MM.1S (cell line): ENCODE data around the gene IBTK.

Experiments
- DNase-seq: peaks from one replicate; pipeline ENCODE4 v3.0.0-alpha.2; 2015
- H2AFZ ChIP-seq: fragments of 300-600 bp; sonication (generic); 2 replicates; pipeline ENCODE4 v1.6.0; 2016; ENCODE audit warnings: antibody characterized with exemption, low read length
- H3F3A ChIP-seq: fragments of 300-600 bp; sonication (generic); 2 replicates; pipeline ENCODE4 v1.6.1; 2016; ENCODE audit warnings: mild to moderate bottlenecking, antibody characterized with exemption, low read length, moderate library complexity, mixed read lengths; ENCODE audit not compliant: insufficient read depth
- H3K27ac ChIP-seq: fragments of 300-600 bp; sonication (generic); 2 replicates; pipeline ENCODE4 v1.5.1; 2016; ENCODE audit warnings: mild to moderate bottlenecking, low read length
- H3K27me3 ChIP-seq: fragments of 300-600 bp; sonication (generic); replicated peaks from 2 replicates; pipeline ENCODE4 v1.6.0; 2016; ENCODE audit warnings: low read length; ENCODE audit not compliant: insufficient read depth
- H3K36me3 ChIP-seq: fragments of 300-600 bp; sonication (generic); replicated peaks from 2 replicates; pipeline ENCODE4 v1.6.1; 2016; ENCODE audit warnings: mild to moderate bottlenecking, low read length, mixed read lengths; ENCODE audit not compliant: insufficient read depth
- H3K4me1 ChIP-seq: fragments of 300-600 bp; sonication (generic); 2 replicates; pipeline ENCODE4 v1.6.1; 2016; ENCODE audit warnings: low read length, mixed read lengths
- H3K4me2 ChIP-seq: fragments of 300-600 bp; sonication (generic); 2 replicates; pipeline ENCODE4 v1.6.0; 2016; ENCODE audit warnings: low read depth, low read length
- H3K4me3 ChIP-seq: fragments of 300-600 bp; sonication (generic); 2 replicates; pipeline ENCODE4 v1.5.1; 2016; ENCODE audit warnings: low read length, mixed read lengths
- H3K79me2 ChIP-seq: fragments of 300-600 bp; sonication (generic); 2 replicates; pipeline ENCODE4 v1.6.1; 2016; ENCODE audit warnings: mixed run types, low read length, mixed read lengths
- H3K9ac ChIP-seq: fragments of 300-600 bp; sonication (generic); 2 replicates; pipeline ENCODE4 v1.6.1; 2016; ENCODE audit warnings: low read length, mixed read lengths
- H3K9me2 ChIP-seq: fragments of 300-600 bp; sonication (generic); replicated peaks from 2 replicates; pipeline ENCODE4 v1.6.1; 2016; ENCODE audit warnings: mild to moderate bottlenecking, low read length, mixed read lengths; ENCODE audit not compliant: insufficient read depth
- H3K9me3 ChIP-seq: fragments of 300-600 bp; sonication (generic); replicated peaks from 2 replicates; pipeline ENCODE4 v1.6.1; 2016; ENCODE audit warnings: mild to moderate bottlenecking, low read length, mixed read lengths; ENCODE audit not compliant: insufficient read depth
- H4K20me1 ChIP-seq: fragments of 300-600 bp; sonication (generic); 2 replicates; pipeline ENCODE4 v1.6.1; 2016; ENCODE audit warnings: mild to moderate bottlenecking, low read length, moderate library complexity, mixed read lengths; ENCODE audit not compliant: insufficient read depth
- CTCF ChIP-seq: fragments of 300-600 bp; sonication (generic); IDR thresholded peaks from 2 replicates; pipeline ENCODE4 v1.5.1; 2016; ENCODE audit warnings: antibody characterized with exemption, low read length, mixed read lengths
- EZH2 ChIP-seq: fragments of 300-600 bp; sonication (generic); optimal IDR thresholded peaks from 2 replicates; pipeline ENCODE3; 2017; ENCODE audit warnings: low read depth, mild to moderate bottlenecking, antibody characterized with exemption, low read length, mixed read lengths
- EZH2phosphoT487 ChIP-seq: fragments of 300-600 bp; sonication (generic); IDR thresholded peaks from 2 replicates; pipeline ENCODE4 v1.6.1; 2018; ENCODE audit warnings: antibody characterized with exemption, low read length

Gene IBTK

GRCh38 chr6:82143041-82143481, 104.5 kb downstream of the IBTK start:
- Histone ChIP-seq H3K4me1 (peaks cover 24% of the 10 kb centered on the region), H4K20me1 (no peaks in the 10 kb centered on the region), H3K27ac (peak overlapping the region; percentile 54; the same call in 1 of the 2 replicates), H3K9me2 (no peaks in the 10 kb centered on the region), H2AFZ (peak overlapping the region; percentile 40; the same call in 1 of the 2 replicates), H3K36me3 (no peaks in the 10 kb centered on the region), H3K9me3 (no peaks in the 10 kb centered on the region), H3K4me3 (no peak overlapping the region), H3K9ac (no peak overlapping the region), H3K79me2 (no peaks in the 10 kb centered on the region), H3F3A (peaks cover 5% of the 10 kb centered on the region), H3K27me3 (no peaks in the 10 kb centered on the region), H3K4me2 (no peak overlapping the region)
- no peak for DNase-seq
- TF ChIP-seq CTCF (no peak), EZH2phosphoT487 (no peak)

DNA sequence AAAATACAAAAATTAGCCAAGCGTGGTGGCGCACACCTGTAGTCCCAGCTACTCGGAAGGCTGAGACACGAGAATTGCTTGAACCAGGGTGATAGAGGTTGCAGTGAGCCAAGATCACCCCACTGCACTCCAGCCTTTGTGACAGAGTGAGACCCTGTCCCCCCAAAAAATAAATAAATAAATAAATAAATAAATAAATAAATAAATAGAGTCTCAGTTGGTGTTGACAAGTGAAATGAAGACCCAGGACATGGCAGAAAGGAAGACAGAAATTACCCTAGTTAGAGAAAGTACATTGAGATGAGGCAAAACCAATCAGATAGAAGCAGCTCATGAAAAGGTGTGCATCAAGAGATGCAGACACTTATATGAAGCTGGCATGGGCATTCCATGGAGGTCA, 105.0 kb downstream of the IBTK start:
- Histone ChIP-seq H3K36me3 (no peaks in the 10 kb centered on the region), H3K4me2 (no peak overlapping the region), H3K4me1 (peaks cover 24% of the 10 kb centered on the region), H3K27me3 (no peaks in the 10 kb centered on the region), H2AFZ (no peak overlapping the region), H3K9me3 (no peaks in the 10 kb centered on the region), H3K9ac (no peak overlapping the region), H3K79me2 (no peaks in the 10 kb centered on the region), H3K4me3 (no peak overlapping the region), H3K27ac (no peak overlapping the region), H3F3A (peaks cover 5% of the 10 kb centered on the region), H3K9me2 (no peaks in the 10 kb centered on the region), H4K20me1 (no peaks in the 10 kb centered on the region)
- no peak for TF ChIP-seq EZH2
- TF ChIP-seq CTCF = no peak
- no peak for TF ChIP-seq EZH2phosphoT487
- DNase-seq = no peak

DNA sequence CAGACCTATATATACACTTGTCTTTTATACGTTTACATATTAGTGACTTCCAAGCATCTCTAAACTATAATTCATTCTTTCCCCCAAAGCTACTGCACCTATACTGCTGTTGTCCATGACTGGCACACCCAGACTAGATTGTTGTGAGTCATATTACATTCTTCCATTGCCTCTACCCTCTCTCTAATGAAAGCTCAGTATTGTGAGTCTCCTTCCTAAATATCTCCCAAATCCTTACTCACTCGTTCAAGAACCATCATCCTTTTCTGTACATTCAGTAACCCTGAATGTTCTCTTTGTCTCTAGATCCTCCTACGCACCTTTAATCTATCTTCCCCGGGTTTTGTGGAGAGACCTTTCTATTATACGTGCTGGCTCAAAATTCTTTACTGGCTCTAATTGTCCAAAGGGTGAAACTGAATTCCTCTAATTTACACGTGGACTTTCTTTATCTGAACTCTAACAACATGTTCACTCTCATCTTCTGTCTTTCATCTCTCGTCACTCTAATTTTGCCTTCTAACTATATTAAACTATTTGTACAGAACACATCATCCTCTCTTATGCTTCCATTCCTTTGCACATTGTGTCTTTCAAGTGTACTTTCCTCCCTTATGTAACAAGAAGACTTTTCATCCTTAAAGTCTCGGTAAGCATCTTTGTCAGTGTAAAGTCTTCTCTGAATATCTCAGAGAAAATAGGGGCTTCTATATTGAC, 109.3 kb downstream of the IBTK start:
- no peaks in the 10 kb centered on the region for H4K20me1 ChIP-seq
- no peak overlapping the region for H3K27ac ChIP-seq
- no peak overlapping the region for H3K4me3 ChIP-seq
- H3K9ac ChIP-seq = no peak overlapping the region
- no peak overlapping the region for H2AFZ ChIP-seq
- H3K79me2 ChIP-seq = no peaks in the 10 kb centered on the region
- TF ChIP-seq EZH2phosphoT487 = no peak
- TF ChIP-seq CTCF = no peak
- TF ChIP-seq EZH2 = no peak
- H3K36me3 ChIP-seq = no peaks in the 10 kb centered on the region
- no peak overlapping the region for H3K4me2 ChIP-seq
- no peaks in the 10 kb centered on the region for H3K27me3 ChIP-seq
- H3F3A ChIP-seq = no peaks in the 10 kb centered on the region
- H3K4me1 ChIP-seq = peaks cover 5% of the 10 kb centered on the region
- H3K9me2 ChIP-seq = no peaks in the 10 kb centered on the region
- H3K9me3 ChIP-seq = no peaks in the 10 kb centered on the region
- no peak for DNase-seq
